ENCODE data around the gene SRC.

Gene SRC

DNA sequence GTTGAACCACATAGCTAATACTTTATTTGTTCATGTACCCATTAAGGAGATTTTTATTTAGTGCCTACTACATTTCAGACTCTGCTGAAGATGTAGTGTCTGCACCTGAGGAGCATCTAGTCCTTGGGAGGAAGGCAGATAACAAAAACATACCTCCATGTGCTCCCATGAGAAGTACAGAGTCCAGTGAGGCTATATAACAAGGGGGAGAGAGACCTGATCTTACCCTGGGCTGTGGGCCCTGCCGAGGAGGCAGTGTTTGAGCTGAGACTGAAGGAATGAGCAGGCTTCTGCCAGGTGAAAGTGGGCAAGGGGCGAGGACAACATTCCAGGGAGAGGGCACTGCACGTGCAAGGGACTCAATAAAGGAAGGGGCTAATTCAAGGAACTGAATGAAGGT, 44.4 kb upstream of the SRC start:
- Histone ChIP-seq H3K9me3 (ENCODE audit: low read length) (no peaks in the 10 kb centered on the region), H3K27ac (ENCODE audit: low read depth, low read length, poor library complexity, severe bottlenecking) (no peak overlapping the region), H3F3A (ENCODE audit: insufficient read depth, low read length) (no peaks in the 10 kb centered on the region), H2AFZ (ENCODE audit: low read length) (no peak overlapping the region), H3K36me3 (ENCODE audit: insufficient read depth, low read length) (peaks cover 30% of the 10 kb centered on the region), H3K27me3 (ENCODE audit: insufficient read depth, low read length) (no peaks in the 10 kb centered on the region), H3K4me3 (ENCODE audit: low read depth, low read length, poor library complexity, severe bottlenecking) (no peak overlapping the region), H3K4me1 (ENCODE audit: insufficient read depth, low read length, severe bottlenecking) (no peaks in the 10 kb centered on the region), H3K9ac (ENCODE audit: low read length) (no peak overlapping the region), H3K4me2 (ENCODE audit: low read length) (no peak overlapping the region), H4K20me1 (ENCODE audit: insufficient read depth, low read length) (no peaks in the 10 kb centered on the region), H3K9me2 (ENCODE audit: low read depth, low read length) (no peaks in the 10 kb centered on the region), H3K79me2 (ENCODE audit: insufficient read depth, low read length) (peaks cover 8% of the 10 kb centered on the region)
- TF ChIP-seq, protein P1, sequence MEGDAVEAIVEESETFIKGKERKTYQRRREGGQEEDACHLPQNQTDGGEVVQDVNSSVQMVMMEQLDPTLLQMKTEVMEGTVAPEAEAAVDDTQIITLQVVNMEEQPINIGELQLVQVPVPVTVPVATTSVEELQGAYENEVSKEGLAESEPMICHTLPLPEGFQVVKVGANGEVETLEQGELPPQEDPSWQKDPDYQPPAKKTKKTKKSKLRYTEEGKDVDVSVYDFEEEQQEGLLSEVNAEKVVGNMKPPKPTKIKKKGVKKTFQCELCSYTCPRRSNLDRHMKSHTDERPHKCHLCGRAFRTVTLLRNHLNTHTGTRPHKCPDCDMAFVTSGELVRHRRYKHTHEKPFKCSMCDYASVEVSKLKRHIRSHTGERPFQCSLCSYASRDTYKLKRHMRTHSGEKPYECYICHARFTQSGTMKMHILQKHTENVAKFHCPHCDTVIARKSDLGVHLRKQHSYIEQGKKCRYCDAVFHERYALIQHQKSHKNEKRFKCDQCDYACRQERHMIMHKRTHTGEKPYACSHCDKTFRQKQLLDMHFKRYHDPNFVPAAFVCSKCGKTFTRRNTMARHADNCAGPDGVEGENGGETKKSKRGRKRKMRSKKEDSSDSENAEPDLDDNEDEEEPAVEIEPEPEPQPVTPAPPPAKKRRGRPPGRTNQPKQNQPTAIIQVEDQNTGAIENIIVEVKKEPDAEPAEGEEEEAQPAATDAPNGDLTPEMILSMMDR (IDR thresholded peaks at IDR 0.05; ENCODE audit: low read length): no peak
- TF ChIP-seq EZH2 (IDR thresholded peaks at IDR 0.05; ENCODE audit: borderline replicate concordance, low read length): no peak

DNA sequence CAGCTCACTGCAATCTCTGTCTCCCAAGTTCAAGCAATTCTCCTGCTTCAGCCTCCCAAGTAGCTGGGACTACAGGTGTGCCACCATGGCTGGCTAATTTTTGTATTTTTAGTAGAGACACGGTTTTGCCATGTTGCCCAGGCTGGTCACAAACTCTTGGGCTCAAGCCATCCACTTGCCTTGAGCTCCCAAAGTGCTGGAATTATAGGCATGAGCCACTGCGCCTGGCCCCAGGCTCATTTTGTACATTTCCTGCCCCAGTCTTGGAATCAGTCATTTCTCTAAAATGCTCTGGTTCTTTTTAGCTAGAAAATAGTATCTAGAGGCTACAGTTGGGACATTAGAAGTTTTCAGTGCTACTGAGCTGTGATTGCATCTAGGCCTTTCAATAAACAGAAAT, 43.0 kb upstream of the SRC start:
- no peak for TF ChIP-seq EZH2 (IDR thresholded peaks at IDR 0.05; ENCODE audit: borderline replicate concordance, low read length)
- TF ChIP-seq, protein P1 (IDR thresholded peaks at IDR 0.05; ENCODE audit: low read length): no peak
- no peaks in the 10 kb centered on the region for H3K9me3 ChIP-seq (ENCODE audit: low read length)
- no peak overlapping the region for H3K27ac ChIP-seq (ENCODE audit: low read depth, low read length, poor library complexity, severe bottlenecking)
- no peaks in the 10 kb centered on the region for H3K27me3 ChIP-seq (ENCODE audit: insufficient read depth, low read length)
- H3K4me3 ChIP-seq (ENCODE audit: low read depth, low read length, poor library complexity, severe bottlenecking): no peak overlapping the region
- H3K36me3 ChIP-seq (ENCODE audit: insufficient read depth, low read length): peaks cover 27% of the 10 kb centered on the region
- H3K79me2 ChIP-seq (ENCODE audit: insufficient read depth, low read length): no peaks in the 10 kb centered on the region
- H3K9ac ChIP-seq (ENCODE audit: low read length): no peak overlapping the region
- H2AFZ ChIP-seq (ENCODE audit: low read length): no peak overlapping the region
- no peaks in the 10 kb centered on the region for H4K20me1 ChIP-seq (ENCODE audit: insufficient read depth, low read length)
- H3F3A ChIP-seq (ENCODE audit: insufficient read depth, low read length): no peaks in the 10 kb centered on the region
- no peak overlapping the region for H3K4me2 ChIP-seq (ENCODE audit: low read length)
- no peaks in the 10 kb centered on the region for H3K9me2 ChIP-seq (ENCODE audit: low read depth, low read length)
- no peaks in the 10 kb centered on the region for H3K4me1 ChIP-seq (ENCODE audit: insufficient read depth, low read length, severe bottlenecking)

DNA sequence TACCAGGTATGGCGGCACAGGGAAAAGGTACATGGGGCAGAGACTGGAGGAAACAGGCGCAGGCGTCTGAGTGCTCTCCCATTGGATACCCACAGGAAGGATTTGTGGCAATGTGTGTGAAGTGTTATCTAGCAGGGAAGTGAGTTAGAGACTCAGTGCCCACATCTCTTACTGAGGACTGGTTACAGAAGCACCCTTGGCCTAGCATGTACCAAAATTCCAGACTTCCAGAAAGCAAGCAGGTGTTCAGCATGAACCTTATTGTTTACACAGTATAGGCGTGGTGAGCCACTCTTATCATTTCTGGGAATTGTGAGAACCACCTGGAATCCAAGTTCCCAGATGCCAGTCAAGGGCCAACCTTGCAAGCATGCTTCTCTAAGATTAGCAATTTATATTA, 42.3 kb upstream of the SRC start:
- no peaks in the 10 kb centered on the region for H4K20me1 ChIP-seq (ENCODE audit: insufficient read depth, low read length)
- peaks cover 27% of the 10 kb centered on the region for H3K36me3 ChIP-seq (ENCODE audit: insufficient read depth, low read length)
- no peak overlapping the region for H3K9ac ChIP-seq (ENCODE audit: low read length)

More for the DNA sequence above, 42.3 kb upstream of the SRC start:
- Histone ChIP-seq H3K4me3 (ENCODE audit: low read depth, low read length, poor library complexity, severe bottlenecking) (no peak overlapping the region), H3K27ac (ENCODE audit: low read depth, low read length, poor library complexity, severe bottlenecking) (no peak overlapping the region), H3K9me3 (ENCODE audit: low read length) (no peaks in the 10 kb centered on the region), H3K9me2 (ENCODE audit: low read depth, low read length) (no peaks in the 10 kb centered on the region), H2AFZ (ENCODE audit: low read length) (no peak overlapping the region), H3K4me1 (ENCODE audit: insufficient read depth, low read length, severe bottlenecking) (no peaks in the 10 kb centered on the region), H3F3A (ENCODE audit: insufficient read depth, low read length) (no peaks in the 10 kb centered on the region), H3K79me2 (ENCODE audit: insufficient read depth, low read length) (no peaks in the 10 kb centered on the region), H3K27me3 (ENCODE audit: insufficient read depth, low read length) (no peaks in the 10 kb centered on the region), H3K4me2 (ENCODE audit: low read length) (no peak overlapping the region)
- TF ChIP-seq, protein P1 (IDR thresholded peaks at IDR 0.05; ENCODE audit: low read length): no peak
- no peak for TF ChIP-seq EZH2 (IDR thresholded peaks at IDR 0.05; ENCODE audit: borderline replicate concordance, low read length)

Data from OCI-LY1 (cell line).